GM18508 (cell line): Measurements from ENCODE around the gene ZGLP1.
"Not testable (repeated sequence)": the region's sequence is repeated elsewhere in the genome, so short reads cannot be mapped to it uniquely, and the experiment has no call there.

Experiments used
- ATAC-seq: cut with Tn5 transposase; IDR thresholded peaks from one replicate; pipeline ENCODE4 v1.9.1; 2021; ENCODE audit warnings: moderate number of reproducible peaks; ENCODE audit not compliant: insufficient read depth, unreplicated experiment

ZGLP1 gene

DNA sequence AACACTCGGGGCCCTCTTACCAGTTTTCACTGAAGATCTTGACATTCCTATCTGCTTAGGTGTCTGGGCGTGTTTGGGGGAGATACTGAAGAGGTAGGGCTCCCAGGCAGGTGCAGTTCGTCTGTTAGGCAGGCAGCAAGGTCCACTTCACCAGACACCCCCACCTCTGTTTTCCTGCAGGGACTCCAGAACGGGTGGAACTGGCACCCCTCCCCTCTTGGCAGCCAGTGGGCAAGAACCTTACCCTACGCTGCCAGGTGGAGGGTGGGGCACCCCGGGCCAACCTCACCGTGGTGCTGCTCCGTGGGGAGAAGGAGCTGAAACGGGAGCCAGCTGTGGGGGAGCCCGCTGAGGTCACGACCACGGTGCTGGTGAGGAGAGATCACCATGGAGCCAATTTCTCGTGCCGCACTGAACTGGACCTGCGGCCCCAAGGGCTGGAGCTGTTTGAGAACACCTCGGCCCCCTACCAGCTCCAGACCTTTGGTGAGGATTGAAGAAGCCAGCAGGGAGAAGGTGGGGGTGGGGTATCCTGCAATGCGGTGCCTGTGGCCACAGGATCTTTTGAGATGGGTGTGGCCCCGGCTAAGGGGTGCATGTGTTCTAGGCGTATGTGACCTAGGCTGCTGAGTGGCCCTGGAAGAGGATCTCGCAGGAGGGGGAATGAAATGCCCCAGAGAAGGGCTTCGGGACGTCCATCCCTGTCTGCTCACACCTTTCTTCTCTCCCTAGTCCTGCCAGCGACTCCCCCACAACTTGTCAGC lies 26.1 kb downstream of the ZGLP1 start:
- ATAC-seq: no peak

DNA sequence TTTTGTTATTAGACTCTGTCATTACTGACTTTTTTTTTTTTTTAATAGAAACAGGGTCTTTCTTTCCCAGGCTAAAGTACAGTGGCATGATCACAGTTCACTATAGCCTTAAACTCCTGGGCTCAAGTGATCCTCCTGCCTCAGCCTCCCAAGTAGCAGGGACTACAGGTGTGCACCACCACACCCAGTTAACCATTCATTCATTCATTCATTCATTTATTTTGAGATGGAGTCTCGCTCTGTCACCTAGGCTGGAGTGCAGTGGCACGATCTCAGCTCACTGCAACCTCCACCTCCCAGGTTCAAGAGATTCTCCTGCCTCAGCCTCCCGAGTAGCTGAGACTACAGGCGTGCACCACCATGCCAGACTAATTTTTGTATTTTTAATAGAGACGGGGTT lies 27.6 kb downstream of the ZGLP1 start:
- ATAC-seq: not testable (repeated sequence)

GRCh38 chr19:10279737-10280442 lies 29.7 kb downstream of the ZGLP1 start:
- no peak for ATAC-seq

DNA sequence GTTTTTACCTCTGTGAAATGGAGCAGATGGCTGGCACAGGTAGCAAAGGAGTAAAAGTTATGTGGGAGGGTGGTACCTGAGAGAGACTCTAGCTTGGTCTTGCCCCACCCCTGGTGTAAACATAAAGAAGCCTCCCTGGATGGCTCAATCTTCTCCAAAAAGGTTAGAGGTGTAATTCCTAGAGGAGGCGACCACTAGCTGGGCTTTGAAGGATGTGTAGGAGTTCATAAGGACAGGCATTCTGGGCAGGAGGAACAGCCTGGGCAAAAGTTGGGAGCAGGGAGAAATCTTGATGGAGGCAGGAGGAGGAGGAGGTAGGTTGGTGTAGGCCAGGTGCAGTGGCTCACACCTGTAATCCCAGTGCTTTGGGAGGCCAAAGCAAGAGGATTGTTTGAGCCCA lies 30.7 kb downstream of the ZGLP1 start:
- no peak for ATAC-seq

DNA sequence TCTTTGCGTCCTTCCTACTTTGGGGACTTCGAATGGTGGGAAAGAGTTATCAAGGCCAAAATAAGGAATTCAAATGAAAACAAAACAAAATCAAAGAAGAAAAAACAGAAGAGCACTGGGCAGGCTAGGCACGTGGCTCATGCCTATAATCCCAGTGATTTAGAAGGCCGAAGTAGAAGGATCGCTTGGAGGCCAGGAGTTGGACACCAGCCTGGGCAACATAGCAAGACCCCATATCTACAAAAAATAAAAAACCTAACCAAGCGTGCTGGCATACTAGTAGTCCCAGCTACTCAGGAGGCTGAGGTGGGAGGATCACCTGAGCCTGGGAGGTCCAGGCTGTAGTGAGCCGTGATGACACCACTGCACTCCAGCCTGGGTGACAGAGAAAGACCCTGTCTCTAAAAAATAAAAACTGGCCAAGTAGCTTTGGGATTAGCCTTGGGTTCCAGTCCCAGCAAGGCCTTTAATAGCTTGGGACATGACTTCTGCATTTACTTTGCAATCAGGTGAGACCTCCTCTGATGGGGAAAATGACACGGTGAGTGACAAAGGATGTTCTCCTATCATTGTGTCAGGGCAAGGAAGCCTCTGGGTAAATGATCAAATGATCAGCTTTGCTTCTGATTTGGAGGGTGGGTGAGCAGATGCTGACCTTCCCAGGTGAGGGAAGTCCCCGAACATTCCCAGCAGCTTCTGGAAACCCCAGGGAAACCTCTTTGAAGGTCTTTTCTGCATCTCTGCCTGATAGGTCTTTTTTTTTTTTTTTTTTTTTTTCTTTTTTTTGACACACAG lies 31.6 kb downstream of the ZGLP1 start:
- no peak for ATAC-seq

GRCh38 chr19:10274589-10274988 lies 35.0 kb downstream of the ZGLP1 start:
- no peak for ATAC-seq

DNA sequence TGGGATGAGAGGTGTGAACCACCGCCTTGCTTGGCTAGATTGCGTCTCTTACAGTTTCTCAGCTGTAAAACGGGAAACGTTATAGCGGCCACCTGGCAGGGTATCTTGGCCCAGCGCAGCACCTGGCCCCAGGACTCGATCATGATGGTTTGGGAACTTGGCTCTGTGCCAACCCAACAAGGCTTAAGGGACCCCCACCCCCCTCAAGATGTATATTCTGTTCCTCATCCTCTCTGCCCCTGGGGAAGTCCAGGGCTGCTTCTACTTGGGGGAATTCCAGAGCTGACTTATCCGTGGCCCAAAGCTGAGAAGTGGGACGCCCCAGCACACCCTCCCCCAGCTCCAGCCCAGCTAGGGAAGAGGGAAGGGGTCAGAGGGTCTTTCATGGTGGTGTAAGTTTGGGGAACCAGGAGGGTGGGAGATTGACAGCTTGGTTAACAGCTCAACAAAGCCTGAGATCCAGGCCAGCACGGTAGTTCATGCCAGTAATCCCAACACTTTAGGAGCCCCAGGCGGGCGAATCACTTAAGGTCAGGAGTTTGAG lies 38.0 kb downstream of the ZGLP1 start:
- ATAC-seq: no peak

- no peak for ATAC-seq
Observed at GRCh38 chr19:10270616-10271394, 38.8 kb downstream of the ZGLP1 start, which contains the start of gene ICAM1. TSS of gene ICAM1 (plus strand) at chr19:10271120. CDS start at chr19:10271160, 40 bp downstream.

GRCh38 chr19:10270180-10270615 lies 39.4 kb downstream of the ZGLP1 start:
- no peak for ATAC-seq

DNA sequence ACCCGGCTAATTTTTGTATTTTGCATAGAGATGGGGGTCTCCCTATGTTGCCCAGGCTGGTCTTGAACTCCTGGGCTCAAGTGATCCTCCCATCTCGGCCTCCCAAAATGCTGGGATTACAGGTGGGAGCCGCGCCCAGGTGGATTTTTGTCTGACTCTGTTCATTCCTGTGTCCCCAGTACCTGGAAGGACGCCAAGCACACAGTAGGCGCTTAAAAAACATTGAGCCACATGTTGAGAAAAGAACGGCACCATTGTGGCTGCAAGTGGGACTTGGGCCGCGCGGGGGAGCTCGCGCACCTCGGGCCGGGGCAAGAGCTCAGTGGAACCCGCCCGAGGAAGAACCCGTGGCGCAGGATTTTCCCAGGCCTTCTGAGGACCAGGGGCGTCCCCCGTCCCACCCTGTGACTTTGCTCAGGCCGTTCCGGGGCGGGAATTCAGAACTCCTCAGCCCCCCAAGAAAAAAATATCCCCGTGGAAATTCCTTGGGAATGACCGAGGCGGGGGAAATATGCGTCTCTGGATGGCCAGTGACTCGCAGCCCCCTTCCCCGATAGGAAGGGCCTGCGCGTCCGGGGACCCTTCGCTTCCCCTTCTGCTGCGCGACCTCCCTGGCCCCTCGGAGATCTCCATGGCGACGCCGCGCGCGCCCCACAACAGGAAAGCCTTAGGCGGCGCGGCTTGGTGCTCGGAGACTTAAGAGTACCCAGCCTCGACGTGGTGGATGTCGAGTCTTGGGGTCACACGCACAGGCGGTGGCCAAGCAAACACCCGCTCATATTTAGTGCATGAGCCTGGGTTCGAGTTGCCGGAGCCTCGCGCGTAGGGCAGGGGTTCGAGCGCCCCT lies 40.1 kb downstream of the ZGLP1 start:
- ATAC-seq: no peak

DNA sequence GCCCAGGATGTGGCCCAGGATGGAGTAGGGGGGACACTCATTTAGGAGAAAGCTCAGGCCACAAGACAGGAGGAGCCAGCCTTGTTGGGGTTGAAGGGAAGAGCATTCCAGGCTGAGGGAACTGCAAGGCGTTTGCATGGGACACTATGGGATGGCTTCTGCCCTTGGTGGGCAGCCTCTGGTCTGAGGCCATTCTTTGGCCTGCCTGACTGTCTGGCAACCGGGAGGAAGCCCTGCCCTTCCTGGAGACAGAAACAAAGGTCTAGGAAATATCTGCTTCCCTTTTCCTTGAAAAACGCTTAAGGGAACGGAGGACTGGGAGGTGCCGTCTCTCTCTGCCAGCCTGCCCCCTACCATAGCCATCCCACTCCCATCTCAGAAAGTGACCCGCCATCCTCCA lies 41.5 kb downstream of the ZGLP1 start:
- ATAC-seq: no peak

DNA sequence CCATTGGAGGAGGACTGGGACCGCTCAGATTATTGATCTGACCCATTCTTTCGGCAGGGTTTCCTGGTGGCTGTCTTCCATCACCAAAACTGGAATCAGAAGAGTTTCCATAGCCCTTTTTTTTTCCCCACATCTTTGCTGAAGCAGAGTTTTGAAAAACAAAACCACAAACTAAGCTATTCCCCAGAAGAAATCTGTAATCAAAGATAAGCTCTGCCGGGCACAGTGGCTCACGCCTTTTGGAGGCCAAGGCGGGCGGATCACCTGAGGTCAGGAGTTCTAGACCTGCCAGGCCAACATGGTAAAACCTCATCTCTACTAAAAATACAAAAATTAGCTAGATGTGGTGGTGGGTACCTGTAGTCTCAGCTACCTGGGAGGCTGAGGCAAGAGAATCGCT lies 42.9 kb downstream of the ZGLP1 start:
- no peak for ATAC-seq

DNA sequence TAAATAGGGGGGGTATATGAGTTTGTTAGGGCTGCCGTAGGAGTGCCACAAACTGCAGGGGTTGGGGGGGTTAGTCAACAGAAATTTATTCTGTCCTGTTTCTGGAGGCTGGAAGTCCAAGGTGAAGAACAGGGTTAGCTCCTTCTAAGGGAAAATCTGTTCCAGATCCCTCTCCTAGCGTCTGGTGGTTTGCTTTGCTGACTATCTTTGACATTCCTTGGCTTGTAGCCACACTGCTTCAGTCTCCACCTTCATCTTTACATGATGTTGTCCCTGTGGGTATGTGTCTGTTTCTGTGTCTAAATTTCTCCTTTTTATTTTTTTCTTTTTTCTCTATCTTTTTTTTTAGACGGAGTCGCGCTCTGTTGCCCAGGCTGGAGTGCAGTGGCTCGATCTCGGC lies 46.8 kb downstream of the ZGLP1 start:
- no peak for ATAC-seq

DNA sequence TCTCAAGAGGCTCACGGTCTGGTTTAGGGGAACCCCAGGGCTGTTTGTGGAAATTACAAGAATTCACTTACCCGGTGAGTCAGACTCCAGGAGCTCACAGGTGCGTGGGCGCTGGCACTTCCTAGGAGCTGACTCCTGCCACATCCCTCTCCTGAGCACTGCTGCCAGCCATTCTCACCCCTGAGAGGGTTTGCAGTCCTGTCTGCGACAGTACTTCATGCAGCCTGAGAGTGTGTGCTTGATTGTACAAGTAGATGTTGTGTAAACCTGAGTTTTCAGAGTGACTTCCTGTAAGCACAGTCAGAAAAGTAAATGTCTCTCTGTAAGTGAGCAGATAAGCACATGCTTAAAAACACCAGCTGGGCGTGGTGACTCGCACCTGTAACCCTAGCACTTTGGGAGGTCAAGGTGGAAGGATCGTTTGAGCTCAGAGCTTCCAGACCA lies 49.5 kb downstream of the ZGLP1 start:
- no peak for ATAC-seq

DNA sequence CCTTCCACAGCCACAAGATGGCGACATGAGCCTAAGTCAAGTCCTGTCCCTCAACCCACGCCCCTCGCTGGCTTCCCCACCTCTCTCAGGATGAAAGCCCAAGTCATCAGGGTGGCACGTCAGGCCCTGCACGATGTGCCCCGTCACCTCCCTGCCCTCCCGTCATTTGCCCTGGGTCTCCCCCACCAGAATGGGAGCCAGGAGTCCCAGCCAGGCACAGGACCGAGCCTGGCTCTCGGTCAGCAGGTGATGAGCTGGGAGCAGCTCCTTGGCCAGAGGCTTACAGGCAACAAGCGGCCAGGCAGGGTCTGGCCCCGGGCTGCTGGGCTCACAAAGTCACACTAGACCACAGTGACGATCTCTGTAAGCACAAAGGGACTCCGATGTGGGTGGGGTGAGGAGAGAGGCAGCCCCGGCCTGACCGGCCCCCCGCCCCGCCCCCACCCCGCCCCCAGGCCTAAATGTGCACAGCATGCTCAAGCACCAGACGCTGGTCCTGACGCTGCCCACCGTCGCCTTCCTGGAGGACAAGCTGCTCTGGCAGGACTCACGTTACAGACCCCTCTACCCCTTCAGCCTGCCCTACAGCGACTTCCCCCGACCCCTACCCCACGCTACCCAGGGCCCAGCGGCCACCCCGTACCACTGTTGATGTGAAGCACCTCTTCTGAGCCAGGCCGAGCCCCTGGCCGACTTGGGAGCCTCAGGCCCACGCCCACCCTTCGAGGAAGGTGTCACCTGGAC lies 50.3 kb downstream of the ZGLP1 start:
- ATAC-seq: no peak

DNA sequence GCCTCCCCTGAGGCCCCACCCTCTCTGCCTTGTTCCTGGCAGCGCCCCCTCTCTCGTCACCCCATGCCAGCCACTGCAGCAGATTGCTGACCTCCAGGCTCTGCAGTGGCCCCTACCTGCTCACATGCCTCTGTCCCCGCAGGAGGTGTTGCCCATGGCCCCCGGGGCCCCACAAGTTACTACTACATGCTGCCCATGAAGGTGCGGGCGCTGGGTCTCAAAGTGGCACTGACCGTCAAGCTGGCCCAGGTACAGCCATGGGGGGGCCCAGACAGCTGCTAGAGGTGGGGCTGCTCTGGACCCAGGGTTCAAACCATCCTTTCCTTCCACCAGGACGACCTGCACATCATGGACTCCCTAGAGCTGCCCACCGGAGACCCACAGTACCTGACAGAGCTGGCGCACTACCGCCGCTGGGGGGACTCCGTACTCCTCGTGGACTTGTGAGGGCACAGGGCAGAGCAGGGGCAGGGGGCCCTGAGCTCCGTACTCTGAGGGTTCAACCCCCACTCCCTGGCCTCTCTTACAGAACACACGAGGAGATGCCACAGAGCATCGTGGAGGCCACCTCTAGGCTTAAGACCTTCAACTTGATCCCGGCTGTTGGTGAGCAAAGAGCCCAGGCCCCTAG lies 51.4 kb downstream of the ZGLP1 start:
- no peak for ATAC-seq

DNA sequence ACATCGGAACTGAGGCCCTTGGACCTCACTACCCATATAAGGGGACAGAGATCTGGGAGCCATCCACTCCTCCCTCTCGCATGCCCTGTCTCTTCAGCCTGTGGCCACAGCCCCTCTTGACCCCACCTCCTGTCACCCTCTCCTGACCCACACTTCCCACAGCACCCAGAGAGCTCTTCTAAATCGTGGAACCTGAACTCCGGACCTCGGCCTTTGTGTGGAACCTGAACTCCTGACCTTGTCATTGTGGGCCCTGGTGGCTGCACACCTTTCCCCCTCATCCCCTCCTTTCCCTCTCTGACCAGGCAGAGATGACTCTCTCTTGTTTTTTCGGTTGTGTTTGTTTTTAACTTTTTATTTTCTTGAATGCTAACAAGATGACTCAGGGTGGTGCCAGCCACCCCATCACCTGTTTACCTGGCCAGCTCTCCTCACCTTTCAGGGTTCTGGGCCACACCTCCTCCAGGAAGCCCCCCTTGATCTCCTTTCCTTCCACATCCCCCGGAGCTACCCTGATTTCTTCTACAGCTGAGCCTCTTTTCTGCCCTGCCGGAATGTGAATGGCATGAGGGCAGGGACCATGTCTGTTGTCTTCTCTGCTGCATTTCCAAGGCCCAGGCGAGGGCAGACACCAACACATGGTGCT lies 52.5 kb downstream of the ZGLP1 start:
- ATAC-seq: no peak
